Measurements from ENCODE around the gene DEFB129. TPM values are rescaled to one million over a fixed set of nuclear protein-coding genes. Genes with fewer than 3 reads are reported as not detected.
"Not testable (repeated sequence)": the region's sequence is repeated elsewhere in the genome, so short reads cannot be mapped to it uniquely, and the experiment has no call there.

DEFB129 gene, protein sequence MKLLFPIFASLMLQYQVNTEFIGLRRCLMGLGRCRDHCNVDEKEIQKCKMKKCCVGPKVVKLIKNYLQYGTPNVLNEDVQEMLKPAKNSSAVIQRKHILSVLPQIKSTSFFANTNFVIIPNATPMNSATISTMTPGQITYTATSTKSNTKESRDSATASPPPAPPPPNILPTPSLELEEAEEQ
- polyA plus RNA-seq (ENCODE audit: insufficient read length in 4 of 4): not detected

DNA sequence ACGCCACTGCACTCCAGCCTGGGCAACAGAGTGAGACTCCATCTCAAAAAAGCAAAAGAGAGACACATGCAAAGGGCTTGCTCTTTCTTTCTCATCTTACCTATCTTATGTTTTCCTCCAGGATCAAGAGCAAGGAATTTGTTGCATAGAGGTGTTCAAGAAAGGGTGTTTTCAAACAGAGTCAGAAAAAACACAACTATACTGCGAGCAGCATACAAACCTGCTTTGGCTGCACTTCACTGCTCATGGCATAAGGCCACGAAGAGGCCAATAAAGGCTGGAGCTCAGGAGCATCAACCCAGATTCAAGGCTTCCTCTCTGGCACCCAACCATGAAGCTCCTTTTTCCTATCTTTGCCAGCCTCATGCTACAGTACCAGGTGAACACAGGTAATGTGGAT lies at the start of gene DEFB129:
DEFB129 (plus strand) TSS at position 301 of the 400 bp plus-strand sequence; CDS start at position 332, 31 bp downstream.
- DNase-seq (ENCODE audit: low read depth in 4 of 4, low spot score in 3 of 4): no peak

DNA sequence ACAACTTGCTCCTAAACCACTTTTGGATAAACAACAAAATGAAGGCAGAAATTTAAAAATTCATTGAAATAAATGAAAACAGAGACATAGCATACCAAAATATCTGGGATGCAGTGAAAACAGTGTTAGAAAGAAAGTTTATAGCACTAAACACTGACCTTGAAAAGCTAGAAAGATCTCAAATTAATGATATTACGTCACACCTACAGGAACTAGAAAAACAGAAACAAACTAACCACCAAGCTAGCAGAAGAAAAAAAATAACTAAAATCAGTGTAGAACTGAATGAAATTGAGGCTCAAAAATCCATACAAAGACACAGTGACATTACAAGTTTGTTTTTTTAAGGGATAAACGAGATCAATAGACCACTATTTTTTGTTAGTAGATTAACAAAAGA lies 42.8 kb upstream of the DEFB129 start:
- no peak for DNase-seq (ENCODE audit: low read depth in 4 of 4, low spot score in 3 of 4)

GRCh38 chr20:187733-188132 lies 39.3 kb upstream of the DEFB129 start:
- DNase-seq (ENCODE audit: low read depth in 4 of 4, low spot score in 3 of 4): no peak

DNA sequence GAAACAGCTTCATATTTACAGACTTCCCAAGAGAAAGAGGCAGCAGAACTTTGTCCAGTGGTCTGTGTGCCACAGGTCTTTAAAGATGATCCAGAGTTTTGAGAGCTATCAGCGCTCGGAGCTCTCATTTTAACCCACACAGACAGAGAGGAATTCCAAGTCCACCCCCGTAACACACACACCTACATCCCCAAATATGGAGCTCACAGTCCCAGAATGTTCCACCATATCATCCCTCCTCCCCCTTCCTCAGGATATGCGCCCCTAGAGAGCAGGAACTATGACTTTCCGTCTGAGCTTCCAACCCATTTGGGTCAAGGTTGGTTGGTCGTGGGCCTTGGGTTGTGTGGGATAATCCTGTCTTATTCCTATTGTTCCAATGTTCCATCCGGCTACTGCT lies 37.4 kb upstream of the DEFB129 start, which contains the start of gene DEFB128:
DEFB128 (minus strand) TSS at position 101 of the 400 bp plus-strand sequence; CDS start at position 13, 88 bp downstream.
- DNase-seq (ENCODE audit: low read depth in 4 of 4, low spot score in 3 of 4): no peak

- no peak for DNase-seq (ENCODE audit: low read depth in 4 of 4, low spot score in 3 of 4)
These were observed 28.8 kb upstream of the DEFB129 start for GRCh38 chr20:198225-198624.

DNA sequence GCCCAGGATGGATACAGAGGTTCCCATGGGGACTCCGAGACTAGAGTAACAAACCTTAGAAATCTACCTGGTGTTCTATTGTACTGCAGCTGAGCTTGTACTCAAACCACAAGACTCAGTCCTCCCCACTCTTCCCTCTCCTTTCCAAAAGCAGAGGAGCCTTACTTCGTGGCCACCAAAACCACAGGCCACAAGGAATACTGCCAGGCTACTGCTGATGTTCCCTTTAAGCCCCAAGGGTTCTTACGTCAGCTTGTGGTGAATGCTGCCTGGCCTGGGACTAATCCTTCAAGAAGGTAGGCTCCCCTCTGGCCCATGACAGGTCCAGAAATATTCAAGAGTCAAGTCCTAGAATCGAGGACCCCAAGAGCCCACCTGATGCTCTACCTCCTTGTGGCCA lies 27.1 kb upstream of the DEFB129 start:
- no peak for DNase-seq (ENCODE audit: low read depth in 4 of 4, low spot score in 3 of 4)

DNA sequence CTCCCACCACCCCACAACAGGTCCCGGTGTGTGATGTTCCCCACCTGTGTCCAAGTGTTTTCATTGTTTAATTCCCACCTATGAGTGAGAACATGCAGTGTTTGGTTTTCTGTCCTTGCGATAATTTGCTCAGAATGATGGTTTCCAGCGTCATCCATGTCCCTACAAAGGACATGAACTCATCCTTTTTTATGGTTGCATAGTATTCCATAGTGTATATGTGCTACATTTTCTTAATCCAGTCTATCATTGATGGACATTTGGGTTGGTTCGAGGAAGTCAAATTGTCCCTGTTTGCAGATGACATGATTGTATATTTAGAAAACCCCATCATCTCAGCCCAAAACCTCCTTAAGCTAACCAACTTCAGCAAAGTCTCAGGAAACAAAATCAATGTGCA lies 23.4 kb upstream of the DEFB129 start:
- not testable (repeated sequence) for DNase-seq (ENCODE audit: low read depth in 4 of 4, low spot score in 3 of 4)

- DNase-seq (ENCODE audit: low read depth in 4 of 4, low spot score in 3 of 4): no peak
These were observed 18.0 kb upstream of the DEFB129 start for GRCh38 chr20:208942-209566.

- no peak for DNase-seq (ENCODE audit: low read depth in 4 of 4, low spot score in 3 of 4)
These were observed 16.1 kb upstream of the DEFB129 start for GRCh38 chr20:210809-211502.

GRCh38 chr20:214383-214782 lies 12.7 kb upstream of the DEFB129 start:
- no peak for DNase-seq (ENCODE audit: low read depth in 4 of 4, low spot score in 3 of 4)

DNA sequence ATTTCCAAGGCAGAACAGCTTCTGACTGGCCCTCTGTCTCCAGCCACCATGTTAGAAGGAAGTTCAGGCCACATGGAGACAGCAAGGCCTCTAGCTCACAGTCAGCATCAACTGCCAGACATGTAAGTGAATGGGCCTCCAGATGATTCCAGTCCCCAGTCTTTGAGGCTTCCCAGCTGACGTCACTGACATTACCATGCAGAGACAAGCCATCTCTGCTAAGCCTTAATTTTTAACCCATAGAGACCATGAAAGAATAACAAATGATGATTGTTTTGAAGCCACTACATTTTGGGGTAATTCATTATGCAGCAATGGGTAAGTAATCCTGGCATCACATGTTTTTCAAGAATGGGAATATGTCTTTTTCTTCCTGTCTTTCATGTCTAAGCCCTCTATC lies 11.3 kb upstream of the DEFB129 start:
- DNase-seq (ENCODE audit: low read depth in 4 of 4, low spot score in 3 of 4): no peak

GRCh38 chr20:217266-217665 lies 9.8 kb upstream of the DEFB129 start:
- DNase-seq (ENCODE audit: low read depth in 4 of 4, low spot score in 3 of 4): no peak

- no peak for DNase-seq (ENCODE audit: low read depth in 4 of 4, low spot score in 3 of 4)
These were observed 7.6 kb upstream of the DEFB129 start for GRCh38 chr20:219290-220115.

DNA sequence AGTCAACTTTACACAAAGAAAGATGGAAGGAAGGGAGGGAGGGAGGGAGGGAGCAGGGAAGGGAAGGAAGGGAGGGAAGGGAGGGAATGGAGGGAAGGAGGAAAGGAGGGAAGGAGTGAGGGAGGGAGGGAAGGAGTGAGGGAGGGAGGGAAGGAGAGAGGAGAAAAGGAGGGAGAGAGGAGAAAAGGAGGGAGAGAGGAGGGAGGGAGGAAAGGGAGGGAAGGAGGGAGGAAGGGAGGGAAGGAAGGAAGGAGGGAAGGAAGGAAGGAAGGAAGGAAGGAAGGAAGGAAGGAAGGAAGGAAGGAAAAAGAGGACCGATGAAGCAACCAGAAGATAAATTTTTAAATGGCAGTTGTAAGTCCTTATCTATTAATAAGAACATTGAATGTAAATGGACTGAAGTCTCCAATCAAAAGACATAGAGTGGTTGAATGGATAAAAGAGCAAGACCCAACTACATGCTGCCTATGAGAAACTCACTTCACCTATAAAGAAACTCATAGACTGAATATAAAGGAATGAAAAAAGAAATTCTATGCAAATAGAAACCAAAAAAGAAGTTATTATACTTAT lies 5.7 kb upstream of the DEFB129 start:
- DNase-seq (ENCODE audit: low read depth in 4 of 4, low spot score in 3 of 4): no peak

DNA sequence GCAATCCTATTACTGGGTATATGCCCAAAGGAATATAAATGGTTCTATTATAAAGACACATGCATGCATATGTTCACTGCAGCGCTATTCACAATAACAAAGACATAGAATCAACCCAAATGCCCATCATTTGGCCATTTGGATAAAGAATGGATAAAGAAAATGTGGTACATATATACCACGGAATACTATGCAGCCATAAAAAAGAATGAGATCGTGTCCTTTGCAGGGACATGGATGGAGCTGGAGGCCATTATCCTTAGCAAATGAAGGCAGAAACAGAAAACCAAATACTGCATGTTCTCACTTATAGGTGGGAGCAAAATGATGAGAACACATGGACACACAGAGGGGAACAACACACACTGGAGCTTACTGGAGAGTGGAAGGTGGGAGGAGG lies 1.2 kb upstream of the DEFB129 start:
- not testable (repeated sequence) for DNase-seq (ENCODE audit: low read depth in 4 of 4, low spot score in 3 of 4)

- no peak for DNase-seq (ENCODE audit: low read depth in 4 of 4, low spot score in 3 of 4)
These were observed 514 bp downstream of the DEFB129 start for GRCh38 chr20:227439-228105.

GRCh38 chr20:235891-236290 lies 8.8 kb downstream of the DEFB129 start:
- DNase-seq (ENCODE audit: low read depth in 4 of 4, low spot score in 3 of 4): no peak

DNA sequence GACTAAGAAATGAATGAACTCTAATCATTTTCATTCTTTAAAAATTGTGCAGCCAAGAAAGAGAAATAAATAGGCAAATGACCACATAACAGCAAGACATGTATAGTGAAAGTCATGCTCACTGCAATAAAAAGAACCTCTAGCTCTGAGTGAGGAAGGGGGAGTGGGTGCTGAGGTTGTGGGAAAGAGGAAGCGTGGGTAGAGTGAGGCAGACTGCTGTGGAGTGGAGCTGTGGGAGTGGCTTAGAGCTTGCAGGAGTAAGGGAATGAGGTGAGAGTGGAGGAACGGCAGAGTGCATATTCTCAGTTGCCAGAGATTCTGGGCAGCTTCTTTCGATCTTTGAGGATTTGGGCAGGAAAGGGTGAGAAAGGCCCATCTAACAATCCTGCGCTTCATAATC lies 10.4 kb downstream of the DEFB129 start:
- no peak for DNase-seq (ENCODE audit: low read depth in 4 of 4, low spot score in 3 of 4)

DNA sequence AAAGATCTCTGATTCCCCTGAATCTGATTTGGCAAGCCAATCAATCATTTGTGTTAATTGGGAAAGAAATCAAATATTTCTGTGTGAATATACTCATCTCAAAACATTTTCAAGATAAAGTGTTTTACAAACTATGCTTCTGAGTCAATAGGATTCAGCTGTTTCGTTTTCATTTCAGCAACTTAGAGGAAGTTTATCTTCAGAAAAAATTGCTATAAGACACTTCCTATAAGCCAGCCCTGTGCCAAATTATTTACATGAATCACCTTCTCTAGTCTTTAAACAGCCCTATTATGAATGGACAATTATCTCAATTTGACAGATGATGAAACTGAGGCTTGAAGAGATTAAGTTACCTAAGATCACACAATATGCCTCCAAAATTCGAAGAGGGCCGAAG lies 10.9 kb downstream of the DEFB129 start:
- no peak for DNase-seq (ENCODE audit: low read depth in 4 of 4, low spot score in 3 of 4)

DNA sequence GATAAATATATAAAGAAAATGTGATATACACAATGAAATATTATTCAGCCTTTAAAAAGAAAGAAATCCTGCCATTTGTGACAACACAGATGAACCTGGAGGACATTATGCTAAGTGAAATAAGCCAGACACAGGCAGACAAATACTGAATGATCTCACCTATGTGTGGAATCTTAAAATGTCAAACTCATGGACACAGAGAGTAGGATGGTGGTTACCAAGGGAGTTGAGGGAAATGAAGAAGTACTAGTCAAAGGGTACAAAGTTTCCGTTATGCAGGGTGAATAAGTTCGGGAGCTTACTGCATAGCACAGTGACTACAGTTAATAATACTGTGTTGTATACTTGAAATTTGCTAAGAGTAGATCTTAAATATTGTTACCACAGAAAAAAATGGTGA lies 15.8 kb downstream of the DEFB129 start:
- no peak for DNase-seq (ENCODE audit: low read depth in 4 of 4, low spot score in 3 of 4)
